Heart left ventricle (tissue), 16 donors: ENCODE data around the gene DENND1C. TPM values are rescaled to one million over a fixed set of nuclear protein-coding genes. Genes with fewer than 3 reads are reported as not detected.
"Not testable (repeated sequence)": the region's sequence is repeated elsewhere in the genome, so short reads cannot be mapped to it uniquely, and the experiment has no call there.

Experiments used
- ATAC-seq, 4 donors: fragments of 200-7000 bp; cut with Tn5 transposase; one replicate each; pipeline ENCODE4 v1.9.1; 2020 to 2022; ENCODE audit warnings: moderate library complexity in 4 of 4, mild to moderate bottlenecking in 3 of 4, moderate number of reproducible peaks in 1 of 4
- DNase-seq, 5 donors: peaks; one replicate each; pipeline ENCODE4 v3.0.0-alpha.2; 2020
- H3K27ac ChIP-seq, 12 donors: fragments of 200-600 bp; sonication (generic) in 4 of 12; one replicate each; pipeline versions ENCODE4 v1.5.0 to v1.8.0; 2016 to 2022; ENCODE audit warnings: mild to moderate bottlenecking in 2 of 12
- H3K27me3 ChIP-seq, 9 donors: fragments of 200-600 bp; sonication (generic) in 2 of 9; one replicate each; pipeline versions ENCODE4 v1.5.1 to v1.8.0; 2016 to 2022; ENCODE audit warnings: mild to moderate bottlenecking in 3 of 9
- H3K36me3 ChIP-seq, 9 donors: fragments of 200-600 bp; sonication (generic) in 2 of 9; one replicate each; pipeline versions ENCODE4 v1.5.0 to v1.8.0; 2018 to 2022; ENCODE audit warnings: mild to moderate bottlenecking in 2 of 9
- H3K4me1 ChIP-seq, 12 donors: fragments of 200-600 bp; sonication (generic) in 4 of 12; one replicate each; pipeline versions ENCODE4 v1.5.0 to v1.8.0; 2016 to 2022; ENCODE audit warnings: mild to moderate bottlenecking in 3 of 12
- H3K4me3 ChIP-seq, 12 donors: fragments of 200-600 bp; sonication (generic) in 4 of 12; one replicate each; pipeline versions ENCODE4 v1.5.0 to v1.8.0; 2017 to 2022; ENCODE audit warnings: mild to moderate bottlenecking in 9 of 12, moderate library complexity in 4 of 12
- H3K9me3 ChIP-seq, 12 donors: fragments of 200-600 bp; sonication (generic) in 4 of 12; one replicate each; pipeline versions ENCODE4 v1.5.0 to v1.8.0; 2016 to 2022; ENCODE audit warnings: mild to moderate bottlenecking in 1 of 12
- CTCF ChIP-seq, 12 donors: fragments of 200-600 bp; sonication (generic) in 4 of 12; IDR thresholded peaks; one replicate each; pipeline versions ENCODE4 v1.5.0 to v1.8.0; 2018 to 2022; ENCODE audit warnings: antibody characterized with exemption in 12 of 12, mild to moderate bottlenecking in 5 of 12
- POLR2A ChIP-seq, 2 donors: fragments of 450-650 bp; IDR thresholded peaks; one replicate each; pipeline ENCODE4 v1.6.1; 2017; ENCODE audit warnings: antibody characterized with exemption in 2 of 2, mild to moderate bottlenecking in 2 of 2, moderate library complexity in 2 of 2
- whole genome bisulfite sequencing, 4 donors: extraction: QIAGEN DNeasy Blood & Tissue Kit in 2 of 4; methylation state at CpG; one replicate each; pipeline versions ENCODE4 v1.1.5 to v1.1.7; 2013 to 2018; 5-methylcytosine and 5-hydroxymethylcytosine counted together
- intact Hi-C, 10 donors: fragments of 100-400 bp; cut with DNase I; formaldehyde crosslinking; loops; one replicate each; pipeline versions ENCODE4 v1.11.1 to v1.14.2; 2022
- polyA plus RNA-seq, 2 donors: library from polyadenylated mRNA; stranded (reverse); fragments of 200-250 nt; gene quantifications; one replicate each; pipeline ENCODE4 v1.2.3, GENCODE V29; 2013
- total RNA-seq, 9 donors: library from RNA; depleted of rRNA in 2 of 9; stranded (reverse); fragments of >200 nt in 2 of 9; fragmentation: NEBNext Ultra II Directional in 3 of 9; extraction: Animal tissue kit (Norgen Biotek cat#: 25700) in 3 of 9; gene quantifications; one replicate each; pipeline versions ENCODE4 v1.1.0 to v1.2.4, GENCODE V29; 2016 to 2023
- donor health status: ischemic (EF 13 %, LVEDD 7.1; RV severe dilation, severe dysfunction).
- donor health status: healthy with polysubstance abuse.
- donor health status: DM: no; HTN: yes; CAD: no.
- donor health status: DM: no; HTN: no; CAD: no.
- donor health status: ischemic (EF 25% LVEDD 6.9; RV normal size, moderate dysfunction).
- donor health status: ischemic (EF 25% LVEDD 5.7; RV mildly dilated, moderate dysfunction).
- donor health status: healthy.
- donor health status: DM: yes; HTN: yes; CAD: no.
- donor health status: ischemic (EF 35%, LVEDD 5.7; RV mildly dilated, moderate dysfunction).
- donor health status: nonischemic (EF 11% LVEDD 7.7; RV severe dilation, severe dysfunction).
- donor health status: DM: yes; HTN: yes; CAD: no.
- donor health status: PGD.
- donor health status: ischemic (EF 29% LVEDD 5.4; RV normal size, mild dysfunction).
- donor health status: nonischemic (EF 23%, LVEDD 6.1; RV moderate dilation, normal function).

DENND1C gene
- total and polyA plus RNA-seq, 11 donors: 0.17 to 9.5 (median 0.45) TPM

GRCh38 chr19:6433663-6434062, 47.9 kb downstream of the DENND1C start, which contains the start of gene SLC25A41:
Gene SLC25A41, minus strand, starts transcription at chr19:6433763. Its CDS starts 70 bp downstream, at chr19:6433693.
- intact Hi-C loops: no loop called here
- WGBS, 4 donors: 88 to 95% (median 92%) methylated on average over 10 of the region's 10 CpGs
- no peaks in the 10 kb centered on the region for H3K9me3 ChIP-seq

DNA sequence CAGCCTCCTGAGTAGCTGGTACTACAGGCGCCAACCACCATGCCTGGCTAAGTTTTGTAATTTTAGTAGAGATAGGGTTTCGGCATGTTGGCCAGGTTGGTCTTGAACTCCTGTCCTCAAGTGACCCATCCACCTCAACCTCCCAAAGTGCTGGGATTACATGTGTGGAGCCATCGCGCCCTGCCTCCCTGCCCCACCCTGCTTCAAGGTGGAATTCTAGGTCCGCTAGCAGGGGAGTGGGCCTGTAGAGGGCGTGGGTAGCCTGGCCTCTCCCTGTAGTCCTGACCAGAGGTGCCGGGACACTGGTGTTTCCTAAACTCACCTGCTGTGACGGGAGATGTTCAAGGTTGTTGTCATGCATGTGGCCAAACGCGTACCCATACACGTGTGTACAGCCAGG, 48.4 kb downstream of the DENND1C start:
- 79 to 94% (median 87%) methylated on average over 11 of the region's 11 CpGs for WGBS, 4 donors
- Histone ChIP-seq H3K36me3 (no peaks in the 10 kb centered on the region), H3K4me1 (no peaks in the 10 kb centered on the region), H3K27me3 (no peaks in the 10 kb centered on the region), H3K4me3 (no peak overlapping the region), H3K9me3 (no peaks in the 10 kb centered on the region), H3K27ac (no peak overlapping the region)
- intact Hi-C loops: no loop called here
- TF ChIP-seq POLR2A (IDR thresholded peaks at IDR 0.05) (no peak), CTCF (IDR thresholded peaks at IDR 0.05) (no peak)
- ATAC-seq (no peak), DNase-seq (no peak)

More at GRCh38 chr19:6433663-6434062, 47.9 kb downstream of the DENND1C start, which contains the start of gene SLC25A41:
- DNase-seq (no peak), ATAC-seq (no peak)
- no peaks in the 10 kb centered on the region for H3K36me3 ChIP-seq
- no peaks in the 10 kb centered on the region for H3K27me3 ChIP-seq
- no peaks in the 10 kb centered on the region for H3K4me1 ChIP-seq
- H3K4me3 ChIP-seq: no peak within 1 kb of the TSS
- H3K27ac ChIP-seq: no peak within 1 kb of the TSS
- TF ChIP-seq POLR2A (IDR thresholded peaks at IDR 0.05): no peak
- TF ChIP-seq CTCF (IDR thresholded peaks at IDR 0.05): no peak

GRCh38 chr19:6431891-6432290, 49.7 kb downstream of the DENND1C start:
- Histone ChIP-seq H3K36me3 (no peaks in the 10 kb centered on the region), H3K4me3 (no peak overlapping the region), H3K27me3 (no peaks in the 10 kb centered on the region), H3K27ac (no peak overlapping the region), H3K9me3 (no peaks in the 10 kb centered on the region), H3K4me1 (no peaks in the 10 kb centered on the region)
- no peak for TF ChIP-seq POLR2A (IDR thresholded peaks at IDR 0.05)
- TF ChIP-seq CTCF (IDR thresholded peaks at IDR 0.05): no peak
- intact Hi-C loops: no loop called here
- DNase-seq (no peak), ATAC-seq (no peak)
- 89 to 92% (median 90%) methylated on average over 11 of the region's 11 CpGs for WGBS, 4 donors

DNA sequence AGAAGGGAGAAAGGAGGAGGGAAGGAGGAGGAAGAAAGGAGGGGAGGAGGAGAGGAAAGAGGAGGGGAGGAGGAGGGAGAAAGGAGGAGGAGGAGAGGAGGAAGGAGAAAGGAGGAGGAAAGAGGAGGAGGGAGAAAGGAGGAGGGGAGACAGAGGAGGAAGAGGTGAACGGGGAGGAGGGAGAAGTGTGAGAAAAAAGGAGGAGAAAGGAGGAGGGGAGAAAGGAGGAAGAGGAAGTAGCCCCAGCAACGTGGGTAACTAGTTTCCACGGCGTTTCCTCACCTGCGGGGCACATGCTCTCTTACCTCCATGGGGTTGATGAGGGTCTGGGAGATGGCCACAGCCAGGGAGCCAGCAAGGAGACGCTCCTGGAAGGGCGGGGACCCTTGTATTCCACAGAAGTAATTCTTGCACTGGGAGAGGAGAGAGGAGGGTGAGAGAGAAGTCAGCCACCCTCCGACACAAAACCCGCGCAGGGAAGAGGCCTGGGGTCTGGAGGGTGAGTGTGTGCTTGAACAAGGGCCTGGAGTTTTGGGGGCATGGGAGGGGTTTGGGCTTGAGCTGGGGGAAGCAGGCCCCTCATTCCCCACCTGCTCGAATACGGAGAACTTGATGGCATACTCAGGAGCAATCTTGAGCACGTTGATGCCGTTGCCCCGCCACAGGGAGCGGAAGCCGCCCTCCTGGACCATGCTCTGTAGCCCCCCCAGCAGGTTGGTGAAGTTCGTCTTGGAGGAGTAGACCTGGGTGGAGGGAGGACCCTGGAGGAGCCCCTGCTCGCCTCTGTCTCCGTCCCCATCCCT, 52.0 kb downstream of the DENND1C start:
- Histone ChIP-seq H3K4me3 (no peak overlapping the region), H3K4me1 (peaks cover 0 to 6% (median 5%) of the 10 kb centered on the region in 12 donors), H3K9me3 (no peaks in the 10 kb centered on the region), H3K36me3 (no peaks in the 10 kb centered on the region), H3K27me3 (no peaks in the 10 kb centered on the region), H3K27ac (no peak overlapping the region)
- DNase-seq: no peak
- WGBS, 4 donors: 60 to 61% (median 61%) methylated on average over 20 of the region's 20 CpGs
- ATAC-seq: no peak
- intact Hi-C loops: no loop called here
- TF ChIP-seq CTCF (IDR thresholded peaks at IDR 0.05) (no peak), POLR2A (IDR thresholded peaks at IDR 0.05) (no peak)

DNA sequence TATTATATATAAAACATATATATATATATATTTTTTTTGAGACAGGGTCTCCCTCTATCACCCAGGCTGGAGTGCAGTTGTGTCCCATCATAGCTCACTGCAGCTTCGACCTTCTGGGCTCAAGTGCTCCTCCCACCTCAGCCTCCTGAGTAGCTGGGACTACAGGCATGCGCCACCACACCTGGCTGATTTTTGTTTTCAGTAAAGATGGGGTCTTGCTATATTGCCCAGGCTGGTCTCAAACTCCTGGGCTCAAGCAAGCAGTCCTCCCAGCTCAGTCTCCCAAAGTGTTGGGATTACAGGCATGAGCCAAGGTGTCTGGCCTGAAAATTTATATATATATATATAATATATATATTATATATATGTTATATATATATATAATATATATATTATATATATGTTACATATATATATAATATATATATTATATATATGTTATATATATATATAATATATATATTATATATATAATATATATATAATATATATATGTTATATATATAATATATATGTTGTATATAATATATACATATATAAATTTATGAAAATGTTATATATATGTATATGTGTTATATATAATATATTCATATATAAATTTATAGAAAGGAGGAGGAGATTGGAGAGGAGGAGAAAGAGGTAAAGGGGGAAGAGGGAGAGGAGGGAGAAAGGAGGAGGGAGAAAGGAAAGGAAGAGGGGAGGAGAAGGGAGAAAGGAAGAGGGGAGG, 52.7 kb downstream of the DENND1C start:
- H3K4me1 ChIP-seq, DNase-seq, H3K36me3 ChIP-seq, H3K4me3 ChIP-seq, ATAC-seq, H3K27me3 ChIP-seq, H3K9me3 ChIP-seq, intact Hi-C loops, H3K27ac ChIP-seq: not testable (repeated sequence)
- 86 to 91% (median 88%) methylated on average over 2 of the region's 2 CpGs for WGBS, 4 donors
